Pancreas (tissue), 10 donors: ENCODE data around the gene TELO2. TPM values are rescaled to one million over a fixed set of nuclear protein-coding genes. Genes with fewer than 3 reads are reported as not detected.

ENCODE experiments used
- ATAC-seq, 4 donors: fragments of 200-7000 bp; cut with Tn5 transposase; one replicate each; pipeline versions ENCODE4 v1.8.0 to v1.9.1; 2020; ENCODE audit warnings: mild to moderate bottlenecking in 4 of 4, moderate library complexity in 4 of 4
- DNase-seq, 6 donors: peaks; one replicate each; pipeline ENCODE4 v3.0.0-alpha.2; 2020
- FAIRE-seq: peaks from 2 replicates; lab custom pipeline; 2012; peaks lifted over from hg19 to GRCh38; lab: Jason Lieb, UNC
- H3K27ac ChIP-seq, 4 donors: fragments of 200-600 bp; sonication (generic); 1 replicate in 3 of 4; 2 replicates in 1 of 4; pipeline versions ENCODE4 v1.5.0 to v1.8.0; 2020
- H3K27me3 ChIP-seq, 4 donors: fragments of 200-600 bp; one replicate each; pipeline ENCODE4 v1.8.0; 2021
- H3K36me3 ChIP-seq, 3 donors: fragments of 200-600 bp; sonication (generic) in 1 of 3; one replicate each; pipeline versions ENCODE4 v1.5.0 to v1.8.0; 2020 to 2021
- H3K4me1 ChIP-seq, 3 donors: fragments of 200-600 bp; one replicate each; pipeline ENCODE4 v1.8.0; 2021
- H3K4me3 ChIP-seq, 4 donors: fragments of 200-600 bp; sonication (generic) in 2 of 4; one replicate each; pipeline versions ENCODE4 v1.5.0 to v1.8.0; 2020 to 2021
- H3K9me3 ChIP-seq, 4 donors: fragments of 200-600 bp; one replicate each; pipeline ENCODE4 v1.8.0; 2021
- WGBS, 2 donors: extraction: QIAGEN DNeasy Blood & Tissue Kit; methylation state at CpG; one replicate each; pipeline ENCODE4 v1.1.7; 2013; 5-methylcytosine and 5-hydroxymethylcytosine counted together
- intact Hi-C, 3 donors: fragments of 100-400 bp; cut with DNase I; formaldehyde crosslinking; loops; one replicate each; pipeline versions ENCODE4 v1.11.1 to v1.14.2; 2022
- polyA plus RNA-seq, 2 donors: library from polyadenylated mRNA; stranded (reverse); fragments of 200-250 nt; gene quantifications; one replicate each; pipeline ENCODE4 v1.2.3, GENCODE V29; 2013
- total RNA-seq, 6 donors: library from RNA; stranded (reverse); fragmentation: NEBNext Ultra II Directional in 4 of 6; extraction: Animal tissue kit (Norgen Biotek cat#: 25700) in 4 of 6; gene quantifications; one replicate each; pipeline versions ENCODE4 v1.2.1 to v1.2.4, GENCODE V29; 2021 to 2023
- TF ChIP-seq, protein P1 (sequence below), 4 donors: fragments of 200-600 bp; sonication (generic) in 3 of 4; IDR thresholded peaks; one replicate each; pipeline versions ENCODE4 v1.5.0 to v1.8.0; 2021; ENCODE audit warnings: antibody characterized with exemption in 4 of 4
- donor health status: healthy with polysubstance abuse.
- donor health status: DM: no; HTN: no; CAD: no; lungs with moderate emphysema.
- donor health status: DM: no; HTN: no; CAD: no.
- donor health status: control.
- donor health status: control.
- donor health status: Bipolar disorder and iron deficiency.
- donor health status: DM: yes; HTN: yes; CAD: no.
- donor health status: DM: no; HTN: no; CAD: no.
- donor health status: DM: no; HTN: no; CAD: no.
- donor health status: DM: yes; HTN: yes; CAD: no.

TELO2 gene
- total and polyA plus RNA-seq, 8 donors = 11.7 to 98.7 (median 19.6) TPM

DNA sequence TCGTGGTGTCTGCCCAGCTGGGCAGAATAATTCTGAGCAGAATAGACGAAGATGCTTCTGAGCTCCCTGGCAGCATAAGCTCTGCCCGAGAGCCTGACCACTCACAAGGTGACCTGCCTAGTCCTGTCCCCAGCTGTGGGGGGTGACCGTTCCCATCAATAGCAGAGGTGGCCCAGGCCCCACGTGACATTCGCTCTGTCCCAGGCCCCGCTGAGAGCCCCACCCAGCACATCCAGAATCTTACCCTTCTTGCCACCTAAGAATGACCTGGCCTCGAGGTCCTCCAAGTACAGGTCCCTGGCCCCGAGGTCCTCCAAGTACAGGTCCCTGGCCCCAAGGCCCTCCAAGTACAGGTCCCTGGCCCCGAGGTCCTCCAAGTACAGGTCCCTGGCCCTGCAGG, 39.6 kb downstream of the TELO2 start:
- WGBS, 2 donors = 82 to 89% methylated on average over 10 of the region's 10 CpGs
- H3K4me1 ChIP-seq = peaks cover 0 to 4% (median 0%) of the 10 kb centered on the region in 3 donors
- intact Hi-C loops = no loop called here
- no peaks in the 10 kb centered on the region for H3K36me3 ChIP-seq
- H3K27me3 ChIP-seq = no peaks in the 10 kb centered on the region
- H3K4me3 ChIP-seq = no peak overlapping the region
- peak overlapping the region in 3 of 4 donors; percentile 16 to 59 (median 34) for H3K27ac ChIP-seq
- TF ChIP-seq, protein P1, sequence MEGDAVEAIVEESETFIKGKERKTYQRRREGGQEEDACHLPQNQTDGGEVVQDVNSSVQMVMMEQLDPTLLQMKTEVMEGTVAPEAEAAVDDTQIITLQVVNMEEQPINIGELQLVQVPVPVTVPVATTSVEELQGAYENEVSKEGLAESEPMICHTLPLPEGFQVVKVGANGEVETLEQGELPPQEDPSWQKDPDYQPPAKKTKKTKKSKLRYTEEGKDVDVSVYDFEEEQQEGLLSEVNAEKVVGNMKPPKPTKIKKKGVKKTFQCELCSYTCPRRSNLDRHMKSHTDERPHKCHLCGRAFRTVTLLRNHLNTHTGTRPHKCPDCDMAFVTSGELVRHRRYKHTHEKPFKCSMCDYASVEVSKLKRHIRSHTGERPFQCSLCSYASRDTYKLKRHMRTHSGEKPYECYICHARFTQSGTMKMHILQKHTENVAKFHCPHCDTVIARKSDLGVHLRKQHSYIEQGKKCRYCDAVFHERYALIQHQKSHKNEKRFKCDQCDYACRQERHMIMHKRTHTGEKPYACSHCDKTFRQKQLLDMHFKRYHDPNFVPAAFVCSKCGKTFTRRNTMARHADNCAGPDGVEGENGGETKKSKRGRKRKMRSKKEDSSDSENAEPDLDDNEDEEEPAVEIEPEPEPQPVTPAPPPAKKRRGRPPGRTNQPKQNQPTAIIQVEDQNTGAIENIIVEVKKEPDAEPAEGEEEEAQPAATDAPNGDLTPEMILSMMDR (IDR thresholded peaks at IDR 0.05) = no peak
- no peak for FAIRE-seq
- H3K9me3 ChIP-seq = no peaks in the 10 kb centered on the region
- peak in 1 of 6 donors; percentile 40 for DNase-seq
- no peak for ATAC-seq

DNA sequence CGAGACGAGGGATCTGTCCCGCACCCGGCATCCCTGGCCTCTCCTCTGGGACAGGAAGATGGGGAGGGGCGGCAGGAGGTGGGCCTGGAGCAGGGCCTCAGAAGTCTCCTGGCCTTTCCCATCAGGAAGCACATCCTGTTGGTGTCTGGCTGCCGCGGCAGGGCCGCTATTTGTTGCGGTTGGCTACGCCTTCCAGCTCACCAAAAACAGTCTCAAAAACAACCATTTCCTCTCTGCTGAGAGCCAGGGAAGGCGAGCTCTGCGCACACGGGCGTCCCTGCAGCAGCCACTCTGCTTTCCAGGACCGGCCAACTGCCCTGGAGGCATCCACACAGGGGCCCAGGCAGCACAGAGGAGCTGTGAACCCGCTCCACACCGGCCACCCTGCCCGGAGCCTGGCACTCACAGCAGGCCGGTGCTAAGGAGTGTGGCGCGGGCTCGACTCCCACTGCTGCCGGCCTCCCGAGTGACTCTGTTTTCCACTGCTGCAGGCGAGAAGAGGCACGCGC, 40.3 kb downstream of the TELO2 start, which contains the start of gene TMEM204:
TMEM204 (plus strand) TSS at position 224 of the 509 bp plus-strand sequence. CDS start 610 bp downstream, outside the sequence.
- FAIRE-seq (no peak), ATAC-seq (peak in 3 of 4 donors; percentile 9 to 35 (median 34)), DNase-seq (peak in 1 of 6 donors; percentile 54)
- peak within 1 kb of the TSS; percentile 16 to 59 (median 34) for H3K27ac ChIP-seq
- 82 to 87% methylated on average over 26 to 27 of the region's 27 CpGs for WGBS, 2 donors
- TF ChIP-seq, protein P1 (IDR thresholded peaks at IDR 0.05) = no peak
- H3K36me3 ChIP-seq = no peaks in the 10 kb centered on the region
- H3K4me3 ChIP-seq = peak within 1 kb of the TSS; percentile 7 to 41 (median 22)
- no peaks in the 10 kb centered on the region for H3K9me3 ChIP-seq
- intact Hi-C loops = no loop called here
- H3K27me3 ChIP-seq = no peaks in the 10 kb centered on the region
- no peaks in the 10 kb centered on the region for H3K4me1 ChIP-seq

DNA sequence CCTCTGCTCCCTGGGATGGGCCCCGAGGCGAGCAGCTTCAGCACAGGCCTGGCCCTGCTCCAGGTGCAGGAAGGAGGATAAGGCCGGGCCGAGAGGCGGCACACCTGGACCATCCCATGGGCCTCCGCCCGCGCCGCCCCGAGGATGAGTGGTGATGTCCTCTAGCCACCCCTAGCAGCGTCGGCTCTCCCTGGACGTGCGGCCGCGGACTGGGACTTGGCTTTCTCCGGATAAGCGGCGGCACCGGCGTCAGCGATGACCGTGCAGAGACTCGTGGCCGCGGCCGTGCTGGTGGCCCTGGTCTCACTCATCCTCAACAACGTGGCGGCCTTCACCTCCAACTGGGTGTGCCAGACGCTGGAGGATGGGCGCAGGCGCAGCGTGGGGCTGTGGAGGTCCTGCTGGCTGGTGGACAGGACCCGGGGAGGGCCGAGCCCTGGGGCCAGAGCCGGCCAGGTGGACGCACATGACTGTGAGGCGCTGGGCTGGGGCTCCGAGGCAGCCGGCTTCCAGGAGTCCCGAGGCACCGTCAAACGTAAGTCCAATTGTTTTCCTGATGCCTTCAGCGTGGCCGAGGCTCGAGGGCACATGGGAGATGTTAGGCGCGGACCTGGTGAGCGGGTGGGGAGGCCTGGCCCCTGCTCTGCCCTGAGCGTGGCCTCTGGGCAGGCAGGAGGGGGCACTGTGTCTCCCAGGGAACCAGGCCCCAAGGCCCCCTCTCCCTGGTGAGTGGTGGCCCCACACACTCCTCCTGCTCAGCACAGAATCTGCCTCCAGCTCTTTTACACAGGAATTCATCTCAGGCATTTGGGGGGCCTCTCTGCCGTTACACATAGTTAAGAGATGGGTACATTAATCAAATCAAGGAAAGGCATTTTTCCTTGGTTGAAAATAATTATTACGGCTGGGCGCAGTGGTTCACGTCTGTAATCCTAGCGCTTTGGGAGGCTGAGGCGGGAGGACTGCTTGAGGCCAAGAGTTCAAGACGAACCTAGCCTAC, 41.2 kb downstream of the TELO2 start:
- no peaks in the 10 kb centered on the region for H3K27me3 ChIP-seq
- ATAC-seq = peak in 1 of 4 donors; percentile 3
- peak overlapping the region; percentile 7 to 41 (median 22) for H3K4me3 ChIP-seq
- DNase-seq = peak in 1 of 6 donors; percentile 66
- no peaks in the 10 kb centered on the region for H3K9me3 ChIP-seq
- intact Hi-C loops = no loop called here
- FAIRE-seq = no peak
- H3K36me3 ChIP-seq = no peaks in the 10 kb centered on the region
- TF ChIP-seq, protein P1 (IDR thresholded peaks at IDR 0.05) = no peak
- peak overlapping the region in 3 of 4 donors; percentile 28 to 59 (median 33) for H3K27ac ChIP-seq
- H3K4me1 ChIP-seq = no peaks in the 10 kb centered on the region
- WGBS, 2 donors = 77 to 80% methylated on average over 50 to 57 of the region's 57 CpGs

DNA sequence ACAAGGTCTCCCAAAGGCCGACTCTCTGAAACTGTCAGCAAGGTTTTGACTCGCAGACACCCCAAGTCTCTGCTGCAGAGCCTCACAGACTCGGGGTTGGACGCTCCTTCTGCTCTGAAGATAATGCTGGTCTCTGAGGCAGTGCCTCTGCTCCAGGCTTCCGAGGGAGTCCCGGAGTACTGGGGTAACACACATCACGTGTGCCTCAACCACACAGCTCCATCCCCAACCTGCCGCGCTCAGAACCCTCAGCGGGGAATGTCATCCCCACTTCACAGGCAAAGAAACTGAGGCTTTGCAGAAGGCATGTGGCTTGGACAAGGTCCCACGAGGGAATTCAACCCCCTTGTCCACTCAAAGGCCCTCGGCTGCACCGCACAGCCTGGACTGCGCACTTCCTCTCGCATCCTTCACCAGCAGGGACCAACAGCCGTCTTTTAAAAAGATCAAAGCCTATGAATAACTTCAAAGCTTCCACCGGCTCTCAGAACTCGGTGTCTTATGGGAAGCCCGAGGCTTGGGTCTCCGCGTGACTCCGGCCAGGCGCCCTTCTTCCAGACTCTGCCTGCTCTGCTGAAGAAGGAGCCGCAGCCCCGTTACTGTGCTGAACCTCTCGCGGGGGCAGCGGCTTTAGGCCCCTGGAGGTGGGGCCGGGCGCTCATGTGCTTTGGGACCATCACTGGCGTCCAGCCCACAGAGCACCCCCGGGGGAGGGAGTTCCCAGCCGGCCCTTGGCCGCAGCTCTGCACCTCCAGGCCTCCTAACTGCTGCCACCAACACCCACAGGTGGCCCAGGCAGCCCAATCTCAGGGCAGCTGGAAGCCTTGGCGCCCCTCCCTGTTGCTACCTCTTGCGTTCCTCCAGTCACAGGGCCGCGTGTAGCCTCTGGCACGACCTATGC, 42.5 kb downstream of the TELO2 start:
- intact Hi-C loops = no loop called here
- no peak for DNase-seq
- Histone ChIP-seq H3K9me3 (no peaks in the 10 kb centered on the region), H3K4me1 (no peaks in the 10 kb centered on the region), H3K4me3 (peak overlapping the region in 2 of 4 donors; percentile 34 to 41), H3K36me3 (no peaks in the 10 kb centered on the region), H3K27me3 (no peaks in the 10 kb centered on the region), H3K27ac (no peak overlapping the region)
- 76 to 78% methylated on average over 39 of the region's 39 CpGs for WGBS, 2 donors
- TF ChIP-seq, protein P1 (IDR thresholded peaks at IDR 0.05) = no peak
- FAIRE-seq = no peak
- no peak for ATAC-seq
